Measurements from ENCODE around the gene TMEM62. TPM values are rescaled to one million over a fixed set of nuclear protein-coding genes. Genes with fewer than 3 reads are reported as not detected.
"Not testable (repeated sequence)": the region's sequence is repeated elsewhere in the genome, so short reads cannot be mapped to it uniquely, and the experiment has no call there.

TMEM62 gene
- total RNA-seq, 1 experiment from 2014 or later, result 47.8 TPM

DNA sequence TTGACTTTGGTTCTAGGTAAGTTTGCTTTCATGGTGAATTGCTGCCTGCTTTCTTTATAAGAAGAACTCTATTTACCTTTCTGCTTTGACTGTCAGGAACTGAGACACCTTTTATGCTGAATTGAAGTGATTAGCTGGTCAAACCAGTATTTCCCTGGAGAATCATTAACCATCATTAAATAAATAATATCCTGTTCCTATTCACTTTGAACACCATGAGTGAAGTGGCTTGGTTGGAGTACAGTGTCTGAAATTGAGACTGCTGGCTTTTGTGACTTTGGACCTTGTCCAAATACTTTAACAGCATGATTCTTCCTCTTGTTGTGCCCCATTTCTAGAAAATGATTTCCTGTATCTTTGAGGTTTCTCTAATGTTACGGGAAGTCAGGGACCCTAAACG lies 5.6 kb upstream of the TMEM62 start:
- Histone ChIP-seq H3K9me2 (replicated peaks; ENCODE audit: insufficient read depth, low read length) (no peaks in the 10 kb centered on the region), H3K4me2 (ENCODE audit: low read depth, low read length, poor library complexity, severe bottlenecking) (no peak overlapping the region), H3K4me1 (ENCODE audit: low read length) (peaks cover 12% of the 10 kb centered on the region), H3K27ac (ENCODE audit: low read length) (no peak overlapping the region), H3K4me3 (ENCODE audit: low read length) (no peak overlapping the region), H3K9ac (ENCODE audit: low read length) (no peak overlapping the region), H2AFZ (ENCODE audit: low read length) (no peak overlapping the region), H3K79me2 (ENCODE audit: low read length) (no peaks in the 10 kb centered on the region), H3K9me3 (ENCODE audit: low read length) (no peaks in the 10 kb centered on the region), H3K27me3 (ENCODE audit: low read length) (no peaks in the 10 kb centered on the region), H3K36me3 (ENCODE audit: insufficient read depth, low read length) (no peaks in the 10 kb centered on the region), H4K20me1 (ENCODE audit: insufficient read depth, low read depth, low read length) (no peaks in the 10 kb centered on the region)
- DNase-seq, result no peak

- not testable (repeated sequence) for H3K9me2 ChIP-seq (replicated peaks; ENCODE audit: insufficient read depth, low read length); H4K20me1 ChIP-seq (ENCODE audit: insufficient read depth, low read depth, low read length); H2AFZ ChIP-seq (ENCODE audit: low read length); H3K4me3 ChIP-seq (ENCODE audit: low read length); H3K79me2 ChIP-seq (ENCODE audit: low read length); H3K4me2 ChIP-seq (ENCODE audit: low read depth, low read length, poor library complexity, severe bottlenecking); H3K36me3 ChIP-seq (ENCODE audit: insufficient read depth, low read length); DNase-seq; H3K9ac ChIP-seq (ENCODE audit: low read length); H3K27ac ChIP-seq (ENCODE audit: low read length); H3K9me3 ChIP-seq (ENCODE audit: low read length); H3K27me3 ChIP-seq (ENCODE audit: low read length)
- peaks cover 12% of the 10 kb centered on the region for H3K4me1 ChIP-seq (ENCODE audit: low read length)
Measured at GRCh38 chr15:43128174-43128979, 5.0 kb upstream of the TMEM62 start.

GRCh38 chr15:43128980-43129335 lies 4.4 kb upstream of the TMEM62 start:
- no peaks in the 10 kb centered on the region for H3K9me3 ChIP-seq (ENCODE audit: low read length)
- no peaks in the 10 kb centered on the region for H4K20me1 ChIP-seq (ENCODE audit: insufficient read depth, low read depth, low read length)
- no peaks in the 10 kb centered on the region for H3K9me2 ChIP-seq (replicated peaks; ENCODE audit: insufficient read depth, low read length)
- H3K36me3 ChIP-seq (ENCODE audit: insufficient read depth, low read length), result no peaks in the 10 kb centered on the region
- no peak for DNase-seq
- H3K4me3 ChIP-seq (ENCODE audit: low read length), result no peak overlapping the region
- peaks cover 8% of the 10 kb centered on the region for H3K4me1 ChIP-seq (ENCODE audit: low read length)
- no peak overlapping the region for H3K4me2 ChIP-seq (ENCODE audit: low read depth, low read length, poor library complexity, severe bottlenecking)
- no peak overlapping the region for H3K9ac ChIP-seq (ENCODE audit: low read length)
- no peak overlapping the region for H3K27ac ChIP-seq (ENCODE audit: low read length)
- no peaks in the 10 kb centered on the region for H3K27me3 ChIP-seq (ENCODE audit: low read length)
- H3K79me2 ChIP-seq (ENCODE audit: low read length), result peaks cover 4% of the 10 kb centered on the region
- no peak overlapping the region for H2AFZ ChIP-seq (ENCODE audit: low read length)

DNA sequence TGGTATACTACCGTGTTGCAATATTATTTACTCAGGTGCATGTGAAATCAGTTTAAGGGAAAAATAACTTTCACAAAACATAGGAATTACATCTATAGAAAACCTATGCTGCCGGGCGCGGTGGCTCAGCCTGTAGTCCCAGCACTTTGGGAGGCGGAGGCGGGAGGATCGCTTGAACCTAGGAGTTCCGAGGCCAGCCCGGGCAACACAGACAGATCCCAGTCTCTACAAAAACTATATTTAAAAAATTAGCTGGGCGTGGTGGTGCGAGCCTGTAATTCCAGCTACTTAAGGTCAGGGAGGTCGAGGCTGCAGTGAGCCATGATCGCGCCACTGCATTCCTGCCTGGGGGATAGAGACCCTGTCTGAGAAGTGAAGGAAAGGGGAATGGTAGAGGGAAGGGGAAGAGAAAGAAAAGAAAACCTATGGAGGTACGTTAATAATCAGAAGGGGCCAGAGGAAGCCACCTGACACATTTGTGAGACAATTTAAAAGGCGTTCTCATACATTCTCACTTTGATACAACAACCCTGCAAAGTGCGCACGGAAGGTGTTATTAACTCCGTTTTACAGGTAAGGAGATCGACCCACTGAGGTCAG lies 456 bp upstream of the TMEM62 start:
- Histone ChIP-seq H3K9me3 (ENCODE audit: low read length) (no peaks in the 10 kb centered on the region), H3K27me3 (ENCODE audit: low read length) (no peaks in the 10 kb centered on the region), H4K20me1 (ENCODE audit: insufficient read depth, low read depth, low read length) (peaks cover 6% of the 10 kb centered on the region; the same call in 1 of the 2 replicates), H3K36me3 (ENCODE audit: insufficient read depth, low read length) (peaks cover 14% of the 10 kb centered on the region), H3K4me2 (ENCODE audit: low read depth, low read length, poor library complexity, severe bottlenecking) (peak overlapping the region; percentile 72), H3K4me1 (ENCODE audit: low read length) (peaks cover 18% of the 10 kb centered on the region), H3K27ac (ENCODE audit: low read length) (peak overlapping the region; percentile 35), H3K9me2 (replicated peaks; ENCODE audit: insufficient read depth, low read length) (no peaks in the 10 kb centered on the region), H2AFZ (ENCODE audit: low read length) (peak overlapping the region; percentile 60), H3K79me2 (ENCODE audit: low read length) (peaks cover 37% of the 10 kb centered on the region), H3K4me3 (ENCODE audit: low read length) (peak overlapping the region; percentile 69), H3K9ac (ENCODE audit: low read length) (peak overlapping the region; percentile 72)
- no peak for DNase-seq

DNA sequence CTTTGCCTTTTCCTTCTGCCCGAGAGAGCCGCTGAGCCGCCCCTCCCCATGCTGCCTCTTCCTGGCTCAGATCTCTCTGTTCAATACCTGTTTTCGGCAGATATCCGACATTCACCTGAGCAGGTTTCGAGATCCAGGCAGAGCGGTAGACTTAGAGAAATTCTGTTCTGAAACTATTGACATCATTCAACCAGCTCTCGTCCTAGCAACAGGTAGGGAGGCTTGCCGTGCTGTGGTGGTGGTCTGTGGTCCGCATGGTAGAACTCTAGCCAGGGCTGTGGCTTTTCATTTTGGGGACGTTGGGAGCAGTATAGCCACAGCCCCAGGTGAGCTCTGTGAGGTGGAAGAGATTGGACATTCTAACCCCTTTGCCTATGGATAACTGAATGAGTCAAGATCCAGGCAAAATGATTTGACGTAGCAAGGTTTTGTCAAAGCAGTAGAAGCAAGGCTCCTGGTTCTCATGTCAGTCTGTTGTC lies 810 bp downstream of the TMEM62 start:
- H3K4me3 ChIP-seq (ENCODE audit: low read length), result peak overlapping the region; percentile 69
- H3K79me2 ChIP-seq (ENCODE audit: low read length), result peaks cover 40% of the 10 kb centered on the region
- no peak for DNase-seq
- peak overlapping the region; percentile 72 for H3K9ac ChIP-seq (ENCODE audit: low read length)
- no peaks in the 10 kb centered on the region for H3K27me3 ChIP-seq (ENCODE audit: low read length)
- H3K9me3 ChIP-seq (ENCODE audit: low read length), result no peaks in the 10 kb centered on the region
- H3K4me2 ChIP-seq (ENCODE audit: low read depth, low read length, poor library complexity, severe bottlenecking), result peak overlapping the region; percentile 72
- H2AFZ ChIP-seq (ENCODE audit: low read length), result no peak overlapping the region
- peaks cover 6% of the 10 kb centered on the region; the same call in 1 of the 2 replicates for H4K20me1 ChIP-seq (ENCODE audit: insufficient read depth, low read depth, low read length)
- peak overlapping the region; percentile 35; the same call in 1 of the 2 replicates for H3K27ac ChIP-seq (ENCODE audit: low read length)
- H3K4me1 ChIP-seq (ENCODE audit: low read length), result peaks cover 18% of the 10 kb centered on the region
- peaks cover 26% of the 10 kb centered on the region for H3K36me3 ChIP-seq (ENCODE audit: insufficient read depth, low read length)
- no peaks in the 10 kb centered on the region for H3K9me2 ChIP-seq (replicated peaks; ENCODE audit: insufficient read depth, low read length)

GRCh38 chr15:43135351-43135750 lies 2.0 kb downstream of the TMEM62 start:
- Histone ChIP-seq H3K79me2 (ENCODE audit: low read length) (peaks cover 40% of the 10 kb centered on the region), H3K9ac (ENCODE audit: low read length) (no peak overlapping the region), H3K27ac (ENCODE audit: low read length) (no peak overlapping the region), H2AFZ (ENCODE audit: low read length) (no peak overlapping the region), H3K27me3 (ENCODE audit: low read length) (no peaks in the 10 kb centered on the region), H3K4me1 (ENCODE audit: low read length) (peaks cover 18% of the 10 kb centered on the region), H3K9me3 (ENCODE audit: low read length) (no peaks in the 10 kb centered on the region), H3K9me2 (replicated peaks; ENCODE audit: insufficient read depth, low read length) (no peaks in the 10 kb centered on the region), H3K4me3 (ENCODE audit: low read length) (peak overlapping the region; percentile 69), H3K36me3 (ENCODE audit: insufficient read depth, low read length) (peaks cover 38% of the 10 kb centered on the region), H4K20me1 (ENCODE audit: insufficient read depth, low read depth, low read length) (peaks cover 6% of the 10 kb centered on the region; the same call in 1 of the 2 replicates), H3K4me2 (ENCODE audit: low read depth, low read length, poor library complexity, severe bottlenecking) (peak overlapping the region; percentile 72)
- DNase-seq, result no peak

DNA sequence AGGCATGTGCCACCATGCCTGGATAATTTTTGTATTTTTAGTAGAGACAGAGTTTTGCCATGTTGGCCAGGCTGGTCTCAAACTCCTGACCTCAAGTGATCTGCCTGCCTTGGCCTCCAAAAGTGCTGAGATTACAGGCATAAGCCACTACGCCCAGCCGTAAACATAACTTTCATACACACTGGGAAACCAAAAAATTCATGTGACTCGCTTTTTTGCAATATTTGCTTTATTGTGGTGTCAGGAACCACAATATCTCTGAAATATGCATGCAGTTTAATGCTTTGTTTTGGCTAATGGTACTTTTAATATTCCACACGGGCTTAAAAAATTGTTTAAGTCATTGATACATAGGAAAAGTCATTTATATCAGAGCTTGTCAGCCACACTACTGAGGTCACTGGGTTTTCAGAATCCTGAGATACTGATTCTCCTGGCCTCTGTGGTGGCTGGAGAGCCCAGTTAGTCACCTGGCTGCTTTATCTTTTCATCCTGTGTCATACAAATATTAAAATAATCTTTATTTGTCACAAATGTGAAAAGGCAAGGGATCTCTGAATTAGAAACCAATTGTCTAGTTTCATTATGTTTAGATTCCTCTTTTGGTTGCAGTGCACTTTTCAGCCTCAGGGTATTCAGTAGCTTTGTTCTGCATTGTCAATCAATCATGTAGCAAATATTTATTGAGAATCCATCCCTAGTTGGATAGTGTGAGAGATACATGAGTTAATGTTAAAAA lies 10.0 kb downstream of the TMEM62 start:
- Histone ChIP-seq H3K79me2 (ENCODE audit: low read length) (peaks cover 17% of the 10 kb centered on the region), H3K27ac (ENCODE audit: low read length) (peak overlapping the region; percentile 48), H3K9me2 (replicated peaks; ENCODE audit: insufficient read depth, low read length) (no peaks in the 10 kb centered on the region), H3K4me3 (ENCODE audit: low read length) (no peak overlapping the region), H3K27me3 (ENCODE audit: low read length) (no peaks in the 10 kb centered on the region), H3K4me2 (ENCODE audit: low read depth, low read length, poor library complexity, severe bottlenecking) (peak overlapping the region; percentile 0), H3K4me1 (ENCODE audit: low read length) (peaks cover 19% of the 10 kb centered on the region), H4K20me1 (ENCODE audit: insufficient read depth, low read depth, low read length) (no peaks in the 10 kb centered on the region), H3K9me3 (ENCODE audit: low read length) (no peaks in the 10 kb centered on the region), H3K36me3 (ENCODE audit: insufficient read depth, low read length) (peaks cover 50% of the 10 kb centered on the region; the same call in 1 of the 2 replicates), H3K9ac (ENCODE audit: low read length) (no peak overlapping the region), H2AFZ (ENCODE audit: low read length) (no peak overlapping the region)
- peak; percentile 47 for DNase-seq

- Histone ChIP-seq H3K36me3 (ENCODE audit: insufficient read depth, low read length) (peaks cover 46% of the 10 kb centered on the region; the same call in 1 of the 2 replicates), H4K20me1 (ENCODE audit: insufficient read depth, low read depth, low read length) (no peaks in the 10 kb centered on the region), H3K4me3 (ENCODE audit: low read length) (no peak overlapping the region), H3K27me3 (ENCODE audit: low read length) (no peaks in the 10 kb centered on the region), H3K79me2 (ENCODE audit: low read length) (peaks cover 17% of the 10 kb centered on the region), H3K9ac (ENCODE audit: low read length) (no peak overlapping the region), H3K9me3 (ENCODE audit: low read length) (no peaks in the 10 kb centered on the region), H2AFZ (ENCODE audit: low read length) (no peak overlapping the region), H3K27ac (ENCODE audit: low read length) (peak overlapping the region; percentile 48), H3K4me1 (ENCODE audit: low read length) (peaks cover 19% of the 10 kb centered on the region), H3K9me2 (replicated peaks; ENCODE audit: insufficient read depth, low read length) (no peaks in the 10 kb centered on the region), H3K4me2 (ENCODE audit: low read depth, low read length, poor library complexity, severe bottlenecking) (no peak overlapping the region)
- peak; percentile 52 for DNase-seq
Measured at GRCh38 chr15:43144512-43144911, 11.1 kb downstream of the TMEM62 start.
